ENCODE results near the gene CACNB2.

DNA sequence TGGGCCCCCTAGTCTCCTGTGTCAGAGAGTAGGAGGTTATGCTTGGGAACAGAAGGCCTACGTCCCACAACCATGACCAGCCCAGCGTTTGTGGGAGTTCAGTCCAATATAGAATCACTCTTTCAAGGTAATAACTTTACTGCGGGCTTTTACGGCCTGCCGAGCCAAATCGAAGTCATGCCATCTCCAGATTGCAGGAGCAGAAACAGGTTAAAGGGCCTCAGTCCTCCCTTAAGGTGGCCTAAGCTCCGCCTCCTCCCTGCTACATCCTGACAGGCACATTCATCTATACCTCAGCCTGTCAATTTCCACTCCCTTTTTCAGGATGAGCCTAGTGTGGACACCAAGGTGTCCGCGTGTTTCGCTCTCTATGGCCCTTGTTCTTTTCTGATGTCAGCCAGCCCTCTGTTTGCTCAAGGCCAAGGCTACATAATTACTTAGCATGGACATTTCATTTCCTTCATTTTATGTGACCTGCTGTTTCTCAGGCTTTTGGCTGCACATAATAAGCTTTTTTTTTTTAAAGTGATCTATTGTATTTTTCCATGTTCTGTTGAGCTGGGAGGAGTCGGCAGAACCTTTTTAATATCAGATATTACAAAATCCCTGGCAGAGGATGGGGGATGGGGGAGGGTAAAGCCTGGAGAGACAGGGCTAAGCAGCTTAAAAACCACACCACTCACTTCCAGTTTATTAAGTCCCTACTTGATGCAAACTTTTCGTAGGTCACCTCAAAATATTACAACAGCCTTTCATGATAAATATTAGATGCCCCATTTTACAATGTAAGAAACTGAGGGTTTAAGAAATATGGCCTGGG lies 84.6 kb downstream of the CACNB2 start:
- TF ChIP-seq BRCA1 (IDR thresholded peaks at IDR 0.05; ENCODE audit: low read depth, low read length) = no peak
- no peak for TF ChIP-seq SRF (IDR thresholded peaks at IDR 0.05; ENCODE audit: low read depth in 2 of 2, low read length in 2 of 2)
- TF ChIP-seq POLR2AphosphoS5 (IDR thresholded peaks at IDR 0.05; ENCODE audit: low read length) = no peak
- no peak for TF ChIP-seq FOS (IDR thresholded peaks at IDR 0.05; ENCODE audit: borderline replicate concordance, extremely low read depth, insufficient read length)
- TF ChIP-seq, protein P1, sequence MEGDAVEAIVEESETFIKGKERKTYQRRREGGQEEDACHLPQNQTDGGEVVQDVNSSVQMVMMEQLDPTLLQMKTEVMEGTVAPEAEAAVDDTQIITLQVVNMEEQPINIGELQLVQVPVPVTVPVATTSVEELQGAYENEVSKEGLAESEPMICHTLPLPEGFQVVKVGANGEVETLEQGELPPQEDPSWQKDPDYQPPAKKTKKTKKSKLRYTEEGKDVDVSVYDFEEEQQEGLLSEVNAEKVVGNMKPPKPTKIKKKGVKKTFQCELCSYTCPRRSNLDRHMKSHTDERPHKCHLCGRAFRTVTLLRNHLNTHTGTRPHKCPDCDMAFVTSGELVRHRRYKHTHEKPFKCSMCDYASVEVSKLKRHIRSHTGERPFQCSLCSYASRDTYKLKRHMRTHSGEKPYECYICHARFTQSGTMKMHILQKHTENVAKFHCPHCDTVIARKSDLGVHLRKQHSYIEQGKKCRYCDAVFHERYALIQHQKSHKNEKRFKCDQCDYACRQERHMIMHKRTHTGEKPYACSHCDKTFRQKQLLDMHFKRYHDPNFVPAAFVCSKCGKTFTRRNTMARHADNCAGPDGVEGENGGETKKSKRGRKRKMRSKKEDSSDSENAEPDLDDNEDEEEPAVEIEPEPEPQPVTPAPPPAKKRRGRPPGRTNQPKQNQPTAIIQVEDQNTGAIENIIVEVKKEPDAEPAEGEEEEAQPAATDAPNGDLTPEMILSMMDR (IDR thresholded peaks at IDR 0.05 in 2 of 3, conservative IDR thresholded peaks at IDR 0.05 in 1 of 3; ENCODE audit: control insufficient read depth in 2 of 3, extremely low read depth in 1 of 3, insufficient read depth in 1 of 3, low read depth in 3 of 3, low read length in 3 of 3) = no peak
- TF ChIP-seq JUND (IDR thresholded peaks at IDR 0.05; ENCODE audit: low read depth, low read length) = no peak
- no peak for TF ChIP-seq FOXM1 (IDR thresholded peaks at IDR 0.05; ENCODE audit: low read depth, low read length)
- TF ChIP-seq CREB1 (IDR thresholded peaks at IDR 0.05; ENCODE audit: low read depth) = no peak
- no peak for TF ChIP-seq POLR2A (IDR thresholded peaks at IDR 0.05; ENCODE audit: low read depth, low read length)
- no peak for TF ChIP-seq NR2C2 (IDR thresholded peaks at IDR 0.05; ENCODE audit: borderline replicate concordance, control insufficient read depth, insufficient read length, low read depth)

All from GM12878 (cell line).